Measurements from ENCODE around the gene ANKRD44.

ANKRD44 gene

GRCh38 chr2:197137826-197138477 is 172.6 kb downstream of the ANKRD44 start:
- DNase-seq = no peak

GRCh38 chr2:197137231-197137630 is 173.3 kb downstream of the ANKRD44 start:
- DNase-seq = no peak

- no peak for DNase-seq
Measured at GRCh38 chr2:197136452-197136851, 174.1 kb downstream of the ANKRD44 start.

GRCh38 chr2:197135806-197136205 is 174.8 kb downstream of the ANKRD44 start:
- DNase-seq = no peak

- DNase-seq = no peak
Measured at GRCh38 chr2:197134206-197134605, 176.4 kb downstream of the ANKRD44 start.

- DNase-seq = no peak
Measured at GRCh38 chr2:197131558-197131855, 179.1 kb downstream of the ANKRD44 start.

GRCh38 chr2:197130318-197130717 is 180.3 kb downstream of the ANKRD44 start:
- DNase-seq = no peak

GRCh38 chr2:197128897-197129296 is 181.7 kb downstream of the ANKRD44 start:
- no peak for DNase-seq

GRCh38 chr2:197128126-197128525 is 182.5 kb downstream of the ANKRD44 start:
- DNase-seq = no peak

- no peak for DNase-seq
Measured at GRCh38 chr2:197126630-197127352, 183.8 kb downstream of the ANKRD44 start.

GRCh38 chr2:197124639-197125390 is 185.8 kb downstream of the ANKRD44 start:
- no peak for DNase-seq

- DNase-seq = no peak
Measured at GRCh38 chr2:197122821-197123220, 187.8 kb downstream of the ANKRD44 start.

GRCh38 chr2:197121756-197122385 is 188.7 kb downstream of the ANKRD44 start:
- DNase-seq = no peak

- no peak for DNase-seq
Measured at GRCh38 chr2:197121255-197121654, 189.3 kb downstream of the ANKRD44 start.

- no peak for DNase-seq
Measured at GRCh38 chr2:197116306-197116879, 194.2 kb downstream of the ANKRD44 start.

GRCh38 chr2:197115325-197115724 is 195.3 kb downstream of the ANKRD44 start:
- DNase-seq = no peak

GRCh38 chr2:197113275-197113711 is 197.3 kb downstream of the ANKRD44 start:
- DNase-seq = no peak

- DNase-seq = no peak
Measured at GRCh38 chr2:197109326-197109725, 201.3 kb downstream of the ANKRD44 start.

GRCh38 chr2:197108758-197109157 is 201.8 kb downstream of the ANKRD44 start:
- DNase-seq = no peak

- DNase-seq = no peak
Measured at GRCh38 chr2:197107291-197108269, 203.0 kb downstream of the ANKRD44 start.

GRCh38 chr2:197103363-197103762 is 207.2 kb downstream of the ANKRD44 start:
- no peak for DNase-seq

GRCh38 chr2:197102231-197102630 is 208.3 kb downstream of the ANKRD44 start:
- DNase-seq = no peak
